GM18505 (cell line): Measurements from ENCODE around the gene PNCK.

Experiments
- ATAC-seq: cut with Tn5 transposase; IDR thresholded peaks from one replicate; pipeline ENCODE4 v1.9.1; 2021; ENCODE audit not compliant: unreplicated experiment
- POLR2A ChIP-seq: IDR thresholded peaks from 4 replicates; pipeline ENCODE4 v1.6.1; 2011; ENCODE audit warnings: borderline replicate concordance; ENCODE audit not compliant: insufficient read depth, insufficient read length; ENCODE audit errors: extremely low read depth

The PNCK gene

GRCh38 chrX:153649178-153649914 lies 24.3 kb downstream of the PNCK start:
- no peak for TF ChIP-seq POLR2A

DNA sequence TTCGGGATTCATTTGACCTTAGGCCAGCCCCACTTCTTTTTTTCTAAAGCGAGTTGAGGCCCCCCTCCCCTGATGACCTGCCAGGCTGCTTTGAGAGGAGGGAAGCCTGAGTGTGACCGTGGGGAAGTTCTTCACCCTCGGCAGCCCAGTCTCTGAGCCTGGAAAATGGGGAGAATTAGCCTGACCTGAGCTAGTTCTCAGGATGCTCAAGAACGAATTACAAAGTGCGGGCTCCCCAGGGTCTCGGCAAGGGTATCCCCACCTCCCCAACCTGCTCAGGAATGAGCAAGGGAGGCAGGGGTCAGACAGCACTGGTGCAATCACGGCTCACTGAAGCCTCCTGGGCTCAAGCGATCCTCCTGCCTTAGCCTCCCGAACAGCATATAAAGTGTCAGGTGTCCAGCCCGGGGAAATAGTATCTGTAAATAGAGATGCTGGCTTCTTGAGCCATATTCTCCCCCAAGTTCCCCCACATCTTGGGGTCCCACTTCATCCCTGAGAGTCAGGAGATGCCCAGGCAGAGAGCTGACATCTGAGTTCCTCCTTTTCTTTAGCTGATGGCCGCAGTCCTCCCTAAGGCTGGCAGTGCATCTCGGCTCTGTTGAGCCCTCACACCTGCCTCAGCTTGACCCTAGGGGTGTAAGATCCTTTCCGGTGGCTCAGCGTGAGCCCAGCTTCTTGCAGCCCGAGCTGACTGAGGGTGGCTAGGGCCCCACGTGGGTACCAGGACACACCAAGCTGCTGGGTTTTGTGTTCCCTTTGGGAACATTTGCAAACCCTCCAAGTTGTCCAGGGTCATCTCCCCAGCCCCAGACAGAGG lies 25.0 kb downstream of the PNCK start:
- TF ChIP-seq POLR2A: no peak
- ATAC-seq: no peak

More at GRCh38 chrX:153649178-153649914, 24.3 kb downstream of the PNCK start:
- ATAC-seq: no peak

DNA sequence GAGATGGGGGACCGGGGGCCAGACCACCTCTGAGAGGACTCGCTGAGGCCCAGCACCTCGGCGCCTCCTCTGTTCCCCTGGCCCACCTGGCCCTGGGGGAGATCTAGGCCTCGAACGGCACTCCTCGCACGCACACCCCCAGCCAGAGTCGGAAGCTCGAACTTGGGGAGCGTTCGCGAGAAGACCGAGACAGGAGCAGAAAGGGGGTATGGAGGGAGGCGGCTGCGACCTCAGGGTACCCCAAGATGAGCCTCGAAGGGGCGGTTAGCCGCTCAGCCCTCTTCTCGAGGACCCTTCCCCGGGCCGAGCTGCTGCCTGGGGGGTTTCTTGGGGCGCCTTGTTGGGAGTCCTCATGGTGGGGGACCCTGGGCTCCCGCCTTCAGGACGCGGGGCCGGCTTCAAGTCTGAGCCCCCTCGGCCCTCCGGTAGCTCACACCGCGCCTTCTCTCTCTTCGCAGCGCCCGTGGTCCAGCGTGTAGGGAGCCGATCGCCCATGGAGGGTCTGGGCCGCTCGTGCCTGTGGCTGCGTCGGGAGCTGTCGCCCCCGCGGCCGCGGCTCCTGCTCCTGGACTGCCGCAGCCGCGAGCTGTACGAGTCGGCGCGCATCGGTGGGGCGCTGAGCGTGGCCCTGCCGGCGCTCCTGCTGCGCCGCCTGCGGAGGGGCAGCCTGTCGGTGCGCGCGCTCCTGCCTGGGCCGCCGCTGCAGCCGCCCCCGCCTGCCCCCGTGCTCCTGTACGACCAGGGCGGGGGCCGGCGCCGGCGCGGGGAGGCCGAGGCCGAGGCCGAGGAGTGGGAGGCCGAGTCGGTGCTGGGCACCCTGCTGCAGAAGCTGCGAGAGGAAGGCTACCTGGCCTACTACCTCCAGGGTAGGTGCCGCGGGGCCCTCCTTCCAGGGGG lies 25.9 kb downstream of the PNCK start:
- ATAC-seq: no peak
- TF ChIP-seq POLR2A: no peak

- no peak for TF ChIP-seq POLR2A
Measured at GRCh38 chrX:153646620-153647373, 26.8 kb downstream of the PNCK start, which contains the start of gene DUSP9. TSS of gene DUSP9 (plus strand) at chrX:153647203. CDS start at chrX:153647954, 751 bp downstream.

GRCh38 chrX:153645921-153646488 lies 27.6 kb downstream of the PNCK start:
- no peak for ATAC-seq
- TF ChIP-seq POLR2A: no peak

More at GRCh38 chrX:153646620-153647373, 26.8 kb downstream of the PNCK start, which contains the start of gene DUSP9:
- ATAC-seq: no peak

DNA sequence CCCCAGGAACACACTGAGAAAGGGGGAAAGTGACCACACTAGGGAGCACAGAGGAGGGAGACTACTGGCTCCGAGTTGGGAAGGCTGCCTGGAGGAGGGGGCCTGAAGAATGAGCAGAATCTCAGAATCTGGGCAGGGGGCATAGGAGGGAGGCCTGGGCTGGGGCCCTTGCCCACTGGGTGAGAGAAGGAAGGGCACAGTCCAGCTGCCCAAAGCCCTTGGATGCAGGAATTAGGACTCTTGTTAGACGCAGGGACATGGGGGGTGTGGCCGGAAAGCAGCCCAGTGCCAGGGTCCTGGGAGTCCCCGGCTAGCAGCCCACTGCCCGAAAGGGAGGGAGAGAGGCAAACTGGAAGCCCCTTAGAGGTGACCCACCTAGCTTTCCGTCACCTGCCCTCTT lies 28.5 kb downstream of the PNCK start:
- ATAC-seq: no peak
- no peak for TF ChIP-seq POLR2A

GRCh38 chrX:153644356-153645125 lies 29.1 kb downstream of the PNCK start:
- no peak for TF ChIP-seq POLR2A
- no peak for ATAC-seq

DNA sequence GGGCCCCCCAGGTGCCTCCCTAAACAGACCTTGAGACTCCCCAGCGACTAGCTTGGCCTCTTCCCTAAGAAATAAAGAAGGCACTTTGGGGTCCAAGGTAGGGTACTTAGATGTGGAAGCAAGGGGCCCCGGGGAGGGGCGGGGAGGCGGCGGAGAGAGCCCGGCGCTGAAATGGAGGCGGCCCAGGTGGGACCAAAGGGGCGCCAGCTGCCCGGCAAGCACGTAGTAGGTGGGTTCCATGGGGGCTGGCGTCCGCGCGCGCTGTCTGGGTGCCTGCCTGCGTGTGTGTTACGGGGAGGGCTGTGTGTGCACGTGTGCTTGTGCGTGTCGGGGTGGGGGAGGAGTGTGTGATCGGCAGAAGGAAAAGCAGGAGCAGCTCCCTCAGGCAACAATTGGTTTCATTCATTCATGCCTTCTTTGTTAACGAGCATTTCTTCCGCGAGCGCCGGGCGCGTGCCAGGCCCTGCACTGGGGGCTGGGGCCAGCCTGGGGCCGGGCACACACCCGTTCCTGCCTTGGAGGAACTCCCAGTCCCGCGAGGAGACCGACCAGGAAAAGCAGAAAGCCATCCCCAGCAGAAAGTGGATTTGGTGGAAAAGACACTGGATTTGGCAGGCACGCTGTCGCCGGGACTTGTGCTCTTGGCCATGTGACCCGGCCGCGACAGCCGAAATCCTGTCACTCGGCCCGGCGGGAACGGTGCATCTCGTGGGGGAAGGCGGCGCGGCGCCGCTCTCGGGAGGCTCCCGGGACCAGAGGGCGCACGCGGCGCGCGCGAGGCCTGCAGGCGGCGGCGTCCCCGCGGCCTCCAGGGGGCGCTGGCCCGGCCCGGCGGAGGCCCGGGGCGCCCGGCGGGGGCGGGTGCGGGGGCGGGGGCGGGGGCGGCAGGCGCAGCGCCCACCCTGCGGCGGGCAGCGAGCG lies 29.9 kb downstream of the PNCK start:
- no peak for TF ChIP-seq POLR2A
- no peak for ATAC-seq

- no peak for ATAC-seq
- no peak for TF ChIP-seq POLR2A
Measured at GRCh38 chrX:153642655-153643430, 30.8 kb downstream of the PNCK start.
